ENCODE measurements around the gene TCF25.

DNA sequence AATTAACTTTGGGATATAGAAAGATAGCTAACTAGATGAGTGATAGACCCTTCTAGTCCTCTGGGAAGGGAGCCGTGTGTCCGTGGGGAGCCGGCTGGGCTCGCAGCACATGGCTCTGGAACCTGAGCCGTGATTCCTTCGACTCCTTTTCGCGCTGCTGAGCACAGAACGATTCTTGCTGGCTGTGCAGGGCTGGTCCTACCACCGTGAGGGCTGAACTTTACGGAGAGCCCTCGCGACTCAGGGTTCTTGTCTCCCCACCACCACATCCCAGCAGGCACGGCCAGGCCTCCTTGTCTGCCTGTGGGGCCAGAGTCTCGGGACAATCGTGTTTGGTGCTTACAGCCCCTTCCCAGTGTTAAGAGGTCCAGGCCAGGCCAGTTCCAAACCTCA is 13.8 kb upstream of the TCF25 start:
- no peak for TF ChIP-seq POLR2A (IDR thresholded peaks at IDR 0.05)
- TF ChIP-seq, protein P1, sequence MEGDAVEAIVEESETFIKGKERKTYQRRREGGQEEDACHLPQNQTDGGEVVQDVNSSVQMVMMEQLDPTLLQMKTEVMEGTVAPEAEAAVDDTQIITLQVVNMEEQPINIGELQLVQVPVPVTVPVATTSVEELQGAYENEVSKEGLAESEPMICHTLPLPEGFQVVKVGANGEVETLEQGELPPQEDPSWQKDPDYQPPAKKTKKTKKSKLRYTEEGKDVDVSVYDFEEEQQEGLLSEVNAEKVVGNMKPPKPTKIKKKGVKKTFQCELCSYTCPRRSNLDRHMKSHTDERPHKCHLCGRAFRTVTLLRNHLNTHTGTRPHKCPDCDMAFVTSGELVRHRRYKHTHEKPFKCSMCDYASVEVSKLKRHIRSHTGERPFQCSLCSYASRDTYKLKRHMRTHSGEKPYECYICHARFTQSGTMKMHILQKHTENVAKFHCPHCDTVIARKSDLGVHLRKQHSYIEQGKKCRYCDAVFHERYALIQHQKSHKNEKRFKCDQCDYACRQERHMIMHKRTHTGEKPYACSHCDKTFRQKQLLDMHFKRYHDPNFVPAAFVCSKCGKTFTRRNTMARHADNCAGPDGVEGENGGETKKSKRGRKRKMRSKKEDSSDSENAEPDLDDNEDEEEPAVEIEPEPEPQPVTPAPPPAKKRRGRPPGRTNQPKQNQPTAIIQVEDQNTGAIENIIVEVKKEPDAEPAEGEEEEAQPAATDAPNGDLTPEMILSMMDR (IDR thresholded peaks at IDR 0.05) = no peak

Data from thyroid gland (tissue), 4 donors.